NOMO-1 (cell line): ENCODE data around the gene SLC34A2.
"Not testable (repeated sequence)": the region's sequence is repeated elsewhere in the genome, so short reads cannot be mapped to it uniquely, and the experiment has no call there.

Source experiments
- DNase-seq, 2 experiments: peaks; one replicate each; lab custom pipeline; 2025; ENCODE audit not compliant: unreplicated experiment in 2 of 2; lab: John Stamatoyannopoulos, UW

The SLC34A2 gene

GRCh38 chr4:25654971-25655963, at the start of gene SLC34A2:
Gene SLC34A2, plus strand, starts transcription at chr4:25655851. Its CDS starts 6,650 bp downstream, at chr4:25662501.
- no peak for DNase-seq

GRCh38 chr4:25608644-25609043, 47.0 kb upstream of the SLC34A2 start:
- no peak for DNase-seq

- no peak for DNase-seq
Observed at GRCh38 chr4:25609976-25610375, 45.7 kb upstream of the SLC34A2 start.

- DNase-seq = not testable (repeated sequence)
Observed at GRCh38 chr4:25613613-25614012, 42.0 kb upstream of the SLC34A2 start.

GRCh38 chr4:25614807-25615206, 40.8 kb upstream of the SLC34A2 start:
- DNase-seq = no peak

- DNase-seq = no peak
Observed at GRCh38 chr4:25621027-25621930, 34.4 kb upstream of the SLC34A2 start.

GRCh38 chr4:25624616-25625015, 31.0 kb upstream of the SLC34A2 start:
- DNase-seq = no peak

- DNase-seq = no peak
Observed at GRCh38 chr4:25628451-25628850, 27.2 kb upstream of the SLC34A2 start.

- DNase-seq = no peak
Observed at GRCh38 chr4:25632135-25632534, 23.5 kb upstream of the SLC34A2 start.

- DNase-seq = no peak
Observed at GRCh38 chr4:25633541-25633940, 22.1 kb upstream of the SLC34A2 start.

- DNase-seq = no peak
Observed at GRCh38 chr4:25635501-25635900, 20.1 kb upstream of the SLC34A2 start.

GRCh38 chr4:25637581-25638220, 17.9 kb upstream of the SLC34A2 start:
- DNase-seq = no peak

GRCh38 chr4:25638221-25638601, 17.4 kb upstream of the SLC34A2 start:
- DNase-seq = no peak

GRCh38 chr4:25638806-25639205, 16.8 kb upstream of the SLC34A2 start:
- DNase-seq = no peak

GRCh38 chr4:25650311-25650710, 5.3 kb upstream of the SLC34A2 start:
- no peak for DNase-seq

- DNase-seq = no peak
Observed at GRCh38 chr4:25651682-25652081, 4.0 kb upstream of the SLC34A2 start.

GRCh38 chr4:25654031-25654970, 1.4 kb upstream of the SLC34A2 start:
- DNase-seq = no peak

GRCh38 chr4:25656031-25656430, 380 bp downstream of the SLC34A2 start:
- no peak for DNase-seq

GRCh38 chr4:25658357-25658771, 2.7 kb downstream of the SLC34A2 start:
- DNase-seq = no peak

- DNase-seq = no peak
Observed at GRCh38 chr4:25658777-25659176, 3.1 kb downstream of the SLC34A2 start.
